ENCODE measurements around the gene INTS2. TPM values are rescaled to one million over a fixed set of nuclear protein-coding genes. Genes with fewer than 3 reads are reported as not detected.

The INTS2 gene
- polyA plus RNA-seq, 2 of the 4 experiments (the other 2 are of a cell fraction), result 14.0 to 35.0 TPM

DNA sequence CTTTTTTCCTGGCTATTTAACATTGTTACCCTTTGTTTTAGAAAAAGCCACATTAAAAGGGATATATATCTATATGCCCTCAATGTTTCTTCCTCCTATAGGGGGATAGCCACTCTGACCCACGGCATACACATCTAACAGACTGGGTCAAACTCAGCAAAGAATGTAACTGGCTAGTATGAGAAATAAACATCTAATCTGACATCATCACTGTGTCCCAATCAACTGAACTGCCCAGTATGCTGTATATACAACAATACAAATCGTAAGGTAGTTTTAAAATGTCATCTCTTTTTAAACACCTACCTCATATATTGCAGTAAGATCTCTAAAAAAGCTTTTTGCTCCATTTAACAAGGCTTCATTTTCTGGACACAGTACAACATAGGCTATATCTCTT lies 39.9 kb upstream of the INTS2 start:
- DNase-seq (ENCODE audit: low read depth in 1 of 2, low spot score in 1 of 2) (no peak), FAIRE-seq (peak; percentile 32), ATAC-seq (no peak)
- H3K4me3 ChIP-seq, result no peak overlapping the region
- 90% methylated on average over 2 of the region's 2 CpGs for WGBS (ENCODE audit: missing lambda C conversion rate)
- ChIA-PET CTCF (interaction anchor here (0.5 to 2.7 kb wide), 2 partner anchors 10 to 13 kb away, joined by 6 to 7 read pairs; no protein-coding TSS in a partner anchor), POLR2A (no interaction called here)
- no peaks in the 10 kb centered on the region for H3K4me1 ChIP-seq
- no peak overlapping the region for H3K4me2 ChIP-seq
- H3K27ac ChIP-seq, result no peak overlapping the region
- no peaks in the 10 kb centered on the region for H3K9me3 ChIP-seq
- TF ChIP-seq SMC3 (IDR thresholded peaks at IDR 0.05), result no peak
- TF ChIP-seq, protein P1, sequence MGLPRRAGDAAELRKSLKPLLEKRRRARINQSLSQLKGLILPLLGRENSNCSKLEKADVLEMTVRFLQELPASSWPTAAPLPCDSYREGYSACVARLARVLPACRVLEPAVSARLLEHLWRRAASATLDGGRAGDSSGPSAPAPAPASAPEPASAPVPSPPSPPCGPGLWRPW (IDR thresholded peaks at IDR 0.05), result no peak
- no peak for TF ChIP-seq BHLHE40 (IDR thresholded peaks at IDR 0.05; ENCODE audit: low read depth, low read length)
- TF ChIP-seq RFX5 (IDR thresholded peaks at IDR 0.05), result no peak
- TF ChIP-seq HOXA7 (CRISPR knock-in tag; IDR thresholded peaks at IDR 0.05), result no peak
- TF ChIP-seq ZNF302 (CRISPR knock-in tag; IDR thresholded peaks at IDR 0.05), result no peak
- TF ChIP-seq, protein P2, sequence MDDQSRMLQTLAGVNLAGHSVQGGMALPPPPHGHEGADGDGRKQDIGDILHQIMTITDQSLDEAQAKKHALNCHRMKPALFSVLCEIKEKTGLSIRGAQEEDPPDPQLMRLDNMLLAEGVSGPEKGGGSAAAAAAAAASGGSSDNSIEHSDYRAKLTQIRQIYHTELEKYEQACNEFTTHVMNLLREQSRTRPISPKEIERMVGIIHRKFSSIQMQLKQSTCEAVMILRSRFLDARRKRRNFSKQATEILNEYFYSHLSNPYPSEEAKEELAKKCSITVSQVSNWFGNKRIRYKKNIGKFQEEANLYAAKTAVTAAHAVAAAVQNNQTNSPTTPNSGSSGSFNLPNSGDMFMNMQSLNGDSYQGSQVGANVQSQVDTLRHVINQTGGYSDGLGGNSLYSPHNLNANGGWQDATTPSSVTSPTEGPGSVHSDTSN (IDR thresholded peaks at IDR 0.05), result no peak
- no peak for TF ChIP-seq ZC3H11A (IDR thresholded peaks at IDR 0.05)
- no peak for TF ChIP-seq HOXB5 (CRISPR knock-in tag; IDR thresholded peaks at IDR 0.05)
- TF ChIP-seq, protein P3, sequence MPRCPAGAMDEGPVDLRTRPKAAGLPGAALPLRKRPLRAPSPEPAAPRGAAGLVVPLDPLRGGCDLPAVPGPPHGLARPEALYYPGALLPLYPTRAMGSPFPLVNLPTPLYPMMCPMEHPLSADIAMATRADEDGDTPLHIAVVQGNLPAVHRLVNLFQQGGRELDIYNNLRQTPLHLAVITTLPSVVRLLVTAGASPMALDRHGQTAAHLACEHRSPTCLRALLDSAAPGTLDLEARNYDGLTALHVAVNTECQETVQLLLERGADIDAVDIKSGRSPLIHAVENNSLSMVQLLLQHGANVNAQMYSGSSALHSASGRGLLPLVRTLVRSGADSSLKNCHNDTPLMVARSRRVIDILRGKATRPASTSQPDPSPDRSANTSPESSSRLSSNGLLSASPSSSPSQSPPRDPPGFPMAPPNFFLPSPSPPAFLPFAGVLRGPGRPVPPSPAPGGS (IDR thresholded peaks at IDR 0.05), result no peak
- TF ChIP-seq RCOR1 (IDR thresholded peaks at IDR 0.05; ENCODE audit: low read depth, low read length), result no peak
- TF ChIP-seq, protein P4, sequence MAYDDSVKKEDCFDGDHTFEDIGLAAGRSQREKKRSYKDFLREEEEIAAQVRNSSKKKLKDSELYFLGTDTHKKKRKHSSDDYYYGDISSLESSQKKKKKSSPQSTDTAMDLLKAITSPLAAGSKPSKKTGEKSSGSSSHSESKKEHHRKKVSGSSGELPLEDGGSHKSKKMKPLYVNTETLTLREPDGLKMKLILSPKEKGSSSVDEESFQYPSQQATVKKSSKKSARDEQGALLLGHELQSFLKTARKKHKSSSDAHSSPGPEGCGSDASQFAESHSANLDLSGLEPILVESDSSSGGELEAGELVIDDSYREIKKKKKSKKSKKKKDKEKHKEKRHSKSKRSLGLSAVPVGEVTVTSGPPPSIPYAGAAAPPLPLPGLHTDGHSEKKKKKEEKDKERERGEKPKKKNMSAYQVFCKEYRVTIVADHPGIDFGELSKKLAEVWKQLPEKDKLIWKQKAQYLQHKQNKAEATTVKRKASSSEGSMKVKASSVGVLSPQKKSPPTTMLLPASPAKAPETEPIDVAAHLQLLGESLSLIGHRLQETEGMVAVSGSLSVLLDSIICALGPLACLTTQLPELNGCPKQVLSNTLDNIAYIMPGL (CRISPR knock-in tag; IDR thresholded peaks at IDR 0.05; ENCODE audit: borderline replicate concordance), result no peak
- TF ChIP-seq EHF (CRISPR knock-in tag; IDR thresholded peaks at IDR 0.05), result no peak

DNA sequence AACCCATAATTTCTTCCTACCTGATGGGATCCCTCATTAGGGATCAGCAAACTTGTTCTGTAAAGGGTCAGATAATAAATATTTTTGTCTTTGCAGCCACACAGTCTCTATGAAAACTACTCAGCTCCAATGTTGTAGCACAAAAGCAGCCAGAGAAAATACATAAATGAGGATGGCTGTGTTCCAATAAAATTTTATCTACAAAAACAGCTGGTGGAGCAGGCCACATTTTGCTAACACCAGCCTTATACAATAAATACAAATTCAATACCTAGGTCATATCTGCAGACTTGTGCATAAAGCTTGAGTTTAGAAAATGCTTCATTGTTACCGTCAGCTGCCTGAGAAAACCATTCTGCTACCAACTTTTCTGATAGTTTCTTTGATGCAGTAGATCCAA lies 38.4 kb upstream of the INTS2 start:
- no peaks in the 10 kb centered on the region for H3K4me1 ChIP-seq
- FAIRE-seq, result no peak
- 0 out of 2 replicates have a peak, but pooled peaks have one; percentile 43 for TF ChIP-seq POLR2AphosphoS2 (conservative IDR thresholded peaks at IDR 0.05; ENCODE audit: low read length)
- TF ChIP-seq, protein P5, sequence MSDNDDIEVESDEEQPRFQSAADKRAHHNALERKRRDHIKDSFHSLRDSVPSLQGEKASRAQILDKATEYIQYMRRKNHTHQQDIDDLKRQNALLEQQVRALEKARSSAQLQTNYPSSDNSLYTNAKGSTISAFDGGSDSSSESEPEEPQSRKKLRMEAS (IDR thresholded peaks at IDR 0.05), result no peak
- ChIA-PET CTCF (interaction anchor here (1.9 to 2.1 kb wide), 2 partner anchors 11 to 15 kb away, joined by 5 read pairs; no protein-coding TSS in a partner anchor), POLR2A (no interaction called here)
- no peak overlapping the region for H3K27ac ChIP-seq
- no peak overlapping the region for H3K4me3 ChIP-seq
- ATAC-seq, result no peak
- WGBS (ENCODE audit: missing lambda C conversion rate), result 3% methylated on average over 1 of the region's 1 CpG
- H3K4me2 ChIP-seq, result no peak overlapping the region
- no peaks in the 10 kb centered on the region for H3K9me3 ChIP-seq
- no peak for DNase-seq (ENCODE audit: low read depth in 1 of 2, low spot score in 1 of 2)

DNA sequence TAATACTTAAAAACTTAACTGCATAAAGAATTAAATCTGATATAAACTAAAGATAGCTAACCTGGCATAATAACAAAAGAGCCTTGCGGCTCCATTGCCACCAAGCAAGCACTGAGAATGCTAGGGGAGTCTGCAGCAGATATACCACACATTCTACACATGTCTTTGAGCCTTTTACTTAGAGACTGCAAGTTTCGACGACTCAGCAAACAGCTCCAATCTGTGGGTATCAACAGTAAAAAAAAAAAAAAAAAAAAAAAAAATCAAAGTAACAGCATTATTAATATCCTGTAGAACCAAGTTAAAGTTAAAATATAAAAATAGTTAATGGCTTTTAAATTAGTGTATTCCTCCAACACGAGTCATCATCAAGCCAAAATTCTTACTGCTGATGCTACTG lies 27.8 kb upstream of the INTS2 start:
- no peaks in the 10 kb centered on the region for H3K9me3 ChIP-seq
- CTCF ChIA-PET, result no interaction called here

More for the DNA sequence above, 27.8 kb upstream of the INTS2 start:
- DNase-seq (ENCODE audit: low read depth in 1 of 2, low spot score in 1 of 2) (no peak), ATAC-seq (no peak), FAIRE-seq (no peak)
- Histone ChIP-seq H3K4me2 (no peak overlapping the region), H3K4me3 (no peak overlapping the region), H3K27ac (no peak overlapping the region), H3K4me1 (no peaks in the 10 kb centered on the region)
- 86% methylated on average over 4 of the region's 4 CpGs for WGBS (ENCODE audit: missing lambda C conversion rate)
- TF ChIP-seq MAFK (IDR thresholded peaks at IDR 0.05; ENCODE audit: partially characterized antibody) (peak; percentile 90), BHLHE40 (IDR thresholded peaks at IDR 0.05; ENCODE audit: low read depth, low read length) (no peak)
- POLR2A ChIA-PET, result no interaction called here
